Measurements from ENCODE around the gene PLOD2.

DNA sequence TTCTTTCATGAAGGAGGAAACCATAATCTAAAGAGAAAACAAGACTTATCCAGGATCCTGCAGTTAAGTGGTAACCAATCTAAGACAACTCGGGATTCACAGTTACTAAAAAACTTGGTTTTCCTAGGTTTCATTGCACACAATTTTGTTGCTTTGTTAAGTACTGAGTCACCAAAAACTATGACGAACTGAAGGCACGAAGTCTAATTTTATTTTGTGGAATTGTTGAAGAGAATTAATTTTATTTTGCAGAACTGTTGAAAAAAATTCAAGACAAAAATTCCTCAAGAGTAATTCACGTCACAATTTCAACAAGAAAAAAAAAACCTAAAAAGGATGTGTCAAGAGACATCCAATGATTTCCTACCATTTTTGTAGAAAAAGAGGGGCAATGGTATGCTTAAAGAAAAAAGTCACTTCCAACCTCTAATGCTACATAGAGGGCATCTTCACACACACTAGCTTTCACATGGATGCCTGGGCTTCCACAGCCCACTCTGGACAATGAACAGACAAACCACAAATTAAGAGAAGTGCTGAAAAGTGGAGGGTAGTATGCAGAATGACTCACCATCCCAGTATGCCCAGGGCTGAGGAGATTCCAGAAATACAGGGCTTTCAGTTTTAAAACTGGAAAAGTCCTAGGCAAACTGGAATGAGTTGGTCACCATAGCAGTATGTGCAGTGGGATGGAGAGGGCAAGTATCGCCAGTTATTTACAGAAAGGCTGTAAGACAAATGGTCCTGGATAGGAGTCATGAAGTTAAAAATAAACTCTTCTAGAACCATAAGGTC is 29.2 kb downstream of the PLOD2 start:
- TF ChIP-seq, protein P1, sequence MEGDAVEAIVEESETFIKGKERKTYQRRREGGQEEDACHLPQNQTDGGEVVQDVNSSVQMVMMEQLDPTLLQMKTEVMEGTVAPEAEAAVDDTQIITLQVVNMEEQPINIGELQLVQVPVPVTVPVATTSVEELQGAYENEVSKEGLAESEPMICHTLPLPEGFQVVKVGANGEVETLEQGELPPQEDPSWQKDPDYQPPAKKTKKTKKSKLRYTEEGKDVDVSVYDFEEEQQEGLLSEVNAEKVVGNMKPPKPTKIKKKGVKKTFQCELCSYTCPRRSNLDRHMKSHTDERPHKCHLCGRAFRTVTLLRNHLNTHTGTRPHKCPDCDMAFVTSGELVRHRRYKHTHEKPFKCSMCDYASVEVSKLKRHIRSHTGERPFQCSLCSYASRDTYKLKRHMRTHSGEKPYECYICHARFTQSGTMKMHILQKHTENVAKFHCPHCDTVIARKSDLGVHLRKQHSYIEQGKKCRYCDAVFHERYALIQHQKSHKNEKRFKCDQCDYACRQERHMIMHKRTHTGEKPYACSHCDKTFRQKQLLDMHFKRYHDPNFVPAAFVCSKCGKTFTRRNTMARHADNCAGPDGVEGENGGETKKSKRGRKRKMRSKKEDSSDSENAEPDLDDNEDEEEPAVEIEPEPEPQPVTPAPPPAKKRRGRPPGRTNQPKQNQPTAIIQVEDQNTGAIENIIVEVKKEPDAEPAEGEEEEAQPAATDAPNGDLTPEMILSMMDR (IDR thresholded peaks at IDR 0.05), result no peak
- TF ChIP-seq POLR2A (IDR thresholded peaks at IDR 0.05), result no peak

Data from thyroid gland (tissue), 4 donors.